Activated T-cell treated with anti-CD3 and anti-CD28 coated beads, Interleukin-2, amount 50 U/mL, for 4 hours (primary cell): Measurements from ENCODE around the gene RGS19. TPM values are rescaled to one million over a fixed set of nuclear protein-coding genes. Genes with fewer than 3 reads are reported as not detected.
A peak's percentile ranks its signal among the peaks of the same experiment; 100 is the strongest.

Experiments
- ATAC-seq, 2 donors: fragments of 200-7000 bp; cut with Tn5 transposase; one replicate each; pipeline ENCODE4 v1.10.0; 2021
- DNase-seq: peaks from one replicate; pipeline ENCODE4 v3.0.0-alpha.2; 2020
- H3K27me3 Mint-ChIP-seq: one replicate; pipeline ENCODE4 v1.8.0; 2021; ENCODE audit warnings: low read depth, mixed read lengths
- H3K36me3 Mint-ChIP-seq: one replicate; pipeline ENCODE4 v1.8.0; 2022; ENCODE audit warnings: mixed read lengths; ENCODE audit not compliant: insufficient read depth
- H3K4me1 Mint-ChIP-seq: one replicate; pipeline ENCODE4 v1.8.0; 2021; ENCODE audit warnings: low read depth, mixed read lengths
- H3K4me3 Mint-ChIP-seq: one replicate; pipeline ENCODE4 v1.8.0; 2021; ENCODE audit warnings: mild to moderate bottlenecking, moderate library complexity, mixed read lengths
- H3K9me3 Mint-ChIP-seq: one replicate; pipeline ENCODE4 v1.8.0; 2021; ENCODE audit warnings: mixed read lengths
- total RNA-seq, 3 donors: library from RNA; stranded (reverse); gene quantifications; one replicate each; pipeline ENCODE4 v1.2.1, GENCODE V29; 2021

The RGS19 gene
- total RNA-seq, 3 donors from 2014 or later = 41.7 to 49.0 (median 47.0) TPM

GRCh38 chr20:64078934-64079272 is 415 bp downstream of the RGS19 start:
- ATAC-seq (no peak), DNase-seq (no peak)
- H3K36me3 Mint-ChIP-seq = peaks cover 2% of the 10 kb centered on the region
- H3K9me3 Mint-ChIP-seq = no peaks in the 10 kb centered on the region
- H3K4me3 Mint-ChIP-seq = peak overlapping the region; percentile 86
- peaks cover 35% of the 10 kb centered on the region for H3K4me1 Mint-ChIP-seq
- no peaks in the 10 kb centered on the region for H3K27me3 Mint-ChIP-seq

GRCh38 chr20:64077876-64078551 is 1.3 kb downstream of the RGS19 start:
- DNase-seq (no peak), ATAC-seq (peak; percentile 25 to 27)
- Mint-ChIP-seq H3K36me3 (peaks cover 5% of the 10 kb centered on the region), H3K4me1 (peaks cover 32% of the 10 kb centered on the region), H3K9me3 (no peaks in the 10 kb centered on the region), H3K4me3 (peak overlapping the region; percentile 86), H3K27me3 (no peaks in the 10 kb centered on the region)

DNA sequence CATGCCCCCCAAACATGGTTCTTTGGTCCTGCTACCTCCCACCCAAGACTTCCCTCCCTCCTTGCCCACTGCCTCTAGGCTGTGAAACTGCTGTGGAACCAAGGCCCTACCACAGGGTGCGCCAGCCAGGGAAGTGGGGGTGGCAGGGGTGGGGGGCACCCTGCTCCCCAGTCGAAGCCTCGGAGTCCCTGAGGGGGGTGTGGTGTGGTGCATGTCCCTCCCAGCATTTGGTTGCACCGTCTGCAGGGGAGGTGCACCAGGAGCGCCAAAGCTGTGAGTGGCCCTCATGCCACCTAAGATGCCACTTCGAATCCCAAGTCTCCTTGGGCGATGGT is 1.8 kb downstream of the RGS19 start:
- no peaks in the 10 kb centered on the region for H3K9me3 Mint-ChIP-seq
- H3K27me3 Mint-ChIP-seq = no peaks in the 10 kb centered on the region
- peaks cover 29% of the 10 kb centered on the region for H3K4me1 Mint-ChIP-seq
- H3K4me3 Mint-ChIP-seq = peak overlapping the region; percentile 86
- ATAC-seq (peak in 1 of 2 donors; percentile 1), DNase-seq (no peak)
- peaks cover 6% of the 10 kb centered on the region for H3K36me3 Mint-ChIP-seq

DNA sequence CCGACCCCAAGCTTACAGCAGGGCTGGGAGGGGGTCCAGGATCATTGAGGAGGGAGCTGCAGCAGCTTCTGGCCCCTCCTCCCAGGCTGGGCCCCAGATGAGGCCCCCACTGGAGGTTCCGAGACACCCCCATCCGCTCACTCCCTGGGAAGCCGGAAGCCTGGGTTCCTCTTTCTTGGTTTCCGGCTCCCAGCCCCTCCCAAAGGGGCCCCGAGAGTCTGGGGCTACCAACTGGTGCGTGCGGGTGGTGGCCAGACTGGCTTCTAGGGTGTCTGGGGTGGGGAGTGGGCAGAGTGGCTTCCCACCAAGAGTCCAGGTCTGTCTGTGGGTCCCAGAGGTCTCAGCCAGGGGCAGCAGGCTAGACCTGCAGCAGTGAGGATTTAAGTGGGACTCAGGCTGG is 2.2 kb downstream of the RGS19 start:
- Mint-ChIP-seq H3K4me3 (peak overlapping the region; percentile 86), H3K36me3 (peaks cover 6% of the 10 kb centered on the region), H3K9me3 (no peaks in the 10 kb centered on the region), H3K27me3 (no peaks in the 10 kb centered on the region), H3K4me1 (peaks cover 28% of the 10 kb centered on the region)
- DNase-seq = no peak
- peak; percentile 11 to 13 for ATAC-seq

GRCh38 chr20:64076061-64076997 is 3.0 kb downstream of the RGS19 start:
- DNase-seq = no peak
- Mint-ChIP-seq H3K27me3 (no peaks in the 10 kb centered on the region), H3K4me1 (peaks cover 25% of the 10 kb centered on the region), H3K9me3 (no peaks in the 10 kb centered on the region), H3K4me3 (peak overlapping the region; percentile 16), H3K36me3 (peaks cover 6% of the 10 kb centered on the region)
- ATAC-seq = no peak

GRCh38 chr20:64075556-64075955 is 3.8 kb downstream of the RGS19 start:
- Mint-ChIP-seq H3K4me3 (no peak overlapping the region), H3K9me3 (no peaks in the 10 kb centered on the region), H3K4me1 (peaks cover 23% of the 10 kb centered on the region), H3K36me3 (peaks cover 6% of the 10 kb centered on the region), H3K27me3 (no peaks in the 10 kb centered on the region)
- DNase-seq (no peak), ATAC-seq (no peak)

GRCh38 chr20:64074963-64075362 is 4.4 kb downstream of the RGS19 start:
- H3K4me1 Mint-ChIP-seq = peaks cover 21% of the 10 kb centered on the region
- no peaks in the 10 kb centered on the region for H3K9me3 Mint-ChIP-seq
- peaks cover 6% of the 10 kb centered on the region for H3K36me3 Mint-ChIP-seq
- no peak for DNase-seq
- no peak overlapping the region for H3K4me3 Mint-ChIP-seq
- no peaks in the 10 kb centered on the region for H3K27me3 Mint-ChIP-seq
- ATAC-seq = no peak

DNA sequence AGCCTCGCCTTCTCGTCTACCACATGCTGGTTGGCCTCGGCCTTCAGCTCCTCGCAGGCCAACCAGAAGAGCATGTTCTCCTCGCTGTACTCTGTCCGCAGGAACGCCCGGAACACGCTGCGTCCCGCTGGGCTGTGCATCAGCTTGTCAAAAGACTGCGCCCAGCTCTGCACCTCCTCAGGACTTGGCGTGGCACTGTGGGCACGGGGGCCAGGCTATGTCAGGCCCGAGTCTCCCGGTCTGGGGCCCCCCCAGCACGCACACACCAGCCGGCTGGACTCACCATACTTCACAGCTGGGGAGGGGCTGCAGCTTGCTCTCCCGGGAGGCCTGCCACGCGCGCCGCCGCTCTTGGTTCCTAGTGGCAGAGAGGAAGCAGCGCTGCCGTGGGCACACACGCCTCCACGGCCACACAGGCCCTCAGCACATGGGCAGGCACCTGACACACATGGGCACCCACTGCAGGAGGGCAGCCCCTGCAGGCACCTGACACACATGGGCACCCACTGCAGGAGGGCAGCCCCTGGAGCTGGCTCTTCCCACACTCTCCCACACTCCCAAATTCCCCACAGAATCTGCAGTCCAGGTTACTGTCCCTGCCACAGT is 5.0 kb downstream of the RGS19 start:
- Mint-ChIP-seq H3K4me3 (no peak overlapping the region), H3K36me3 (peaks cover 6% of the 10 kb centered on the region)
- no peak for DNase-seq

DNA sequence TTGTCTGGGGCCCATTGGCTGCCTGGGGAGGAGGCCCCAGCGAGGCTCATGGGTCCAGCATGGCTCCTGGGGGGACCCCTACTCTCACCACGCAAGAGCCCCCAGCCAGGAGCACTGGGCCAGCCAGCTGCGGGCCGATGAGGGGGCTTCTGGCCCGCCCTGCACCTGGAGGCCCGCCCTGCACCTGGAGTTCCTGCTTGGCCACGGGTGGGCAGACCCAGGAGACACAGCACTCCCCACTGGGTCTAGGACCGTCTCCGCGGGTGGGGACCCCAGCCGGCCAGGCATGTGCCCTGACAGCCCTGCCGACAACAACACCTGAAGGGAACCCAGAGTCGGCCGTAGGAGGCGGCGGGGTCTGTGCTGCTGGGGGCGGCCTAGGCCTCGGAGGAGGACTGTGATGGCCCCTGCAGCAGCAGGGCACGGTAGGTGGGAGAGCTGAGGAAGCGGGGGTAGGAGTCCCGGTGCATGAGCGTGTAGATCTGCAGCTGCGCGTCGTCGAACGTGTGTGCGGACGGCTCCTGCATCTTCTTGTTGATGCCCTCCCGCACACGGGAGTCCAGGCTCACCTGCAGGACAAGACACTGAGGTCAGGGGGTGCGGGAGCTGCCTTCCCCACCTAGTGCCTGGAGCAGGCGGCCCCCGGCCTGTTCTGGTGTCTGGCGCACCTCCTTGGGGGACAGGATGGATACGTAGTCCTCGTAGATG is 5.7 kb downstream of the RGS19 start:
- DNase-seq (no peak), ATAC-seq (no peak)
- H3K4me1 Mint-ChIP-seq = peaks cover 17% of the 10 kb centered on the region
- peaks cover 6% of the 10 kb centered on the region for H3K36me3 Mint-ChIP-seq
- H3K4me3 Mint-ChIP-seq = no peak overlapping the region
- no peaks in the 10 kb centered on the region for H3K27me3 Mint-ChIP-seq
- no peaks in the 10 kb centered on the region for H3K9me3 Mint-ChIP-seq

More for the DNA sequence above, 5.0 kb downstream of the RGS19 start:
- ATAC-seq = no peak
- Mint-ChIP-seq H3K27me3 (no peaks in the 10 kb centered on the region), H3K9me3 (no peaks in the 10 kb centered on the region), H3K4me1 (peaks cover 21% of the 10 kb centered on the region)

- no peak for DNase-seq
- peaks cover 6% of the 10 kb centered on the region for H3K36me3 Mint-ChIP-seq
- peaks cover 14% of the 10 kb centered on the region for H3K4me1 Mint-ChIP-seq
- no peak for ATAC-seq
- no peak overlapping the region for H3K4me3 Mint-ChIP-seq
- no peaks in the 10 kb centered on the region for H3K9me3 Mint-ChIP-seq
- no peaks in the 10 kb centered on the region for H3K27me3 Mint-ChIP-seq
Observed at GRCh38 chr20:64072498-64073063, 6.7 kb downstream of the RGS19 start.

- Mint-ChIP-seq H3K27me3 (no peaks in the 10 kb centered on the region), H3K4me3 (no peak overlapping the region), H3K4me1 (peaks cover 15% of the 10 kb centered on the region), H3K9me3 (no peaks in the 10 kb centered on the region), H3K36me3 (peaks cover 6% of the 10 kb centered on the region)
- ATAC-seq (no peak), DNase-seq (no peak)
Observed at GRCh38 chr20:64071341-64072332, 7.7 kb downstream of the RGS19 start.

GRCh38 chr20:64070244-64070993 is 8.9 kb downstream of the RGS19 start:
- Mint-ChIP-seq H3K9me3 (no peaks in the 10 kb centered on the region), H3K4me1 (peaks cover 25% of the 10 kb centered on the region), H3K4me3 (no peak overlapping the region), H3K36me3 (peaks cover 6% of the 10 kb centered on the region), H3K27me3 (no peaks in the 10 kb centered on the region)
- DNase-seq (no peak), ATAC-seq (no peak)
